ENCODE measurements around the gene USH1C. TPM values are rescaled to one million over a fixed set of nuclear protein-coding genes. Genes with fewer than 3 reads are reported as not detected.

The USH1C gene
- total RNA-seq, 1 experiment from 2014 or later: not detected

Other genes with a start within 250 kb of the USH1C start
- gene NCR3LG1, start 192.6 kb downstream of the USH1C start, total RNA-seq (2014; rRNA removed; shearing (Covaris generic)): 5.7 and 6.6 TPM in 2 replicates
- not detected in 2 replicates for gene KCNJ11, start 155.8 kb downstream of the USH1C start, total RNA-seq (2014; rRNA removed; shearing (Covaris generic))
- 0.32 TPM in 1 of 2 replicates, not detected in the other for gene ABCC8, start 67.6 kb downstream of the USH1C start, total RNA-seq (2014; rRNA removed; shearing (Covaris generic))
- gene OTOG, start 2.8 kb upstream of the USH1C start, total RNA-seq (2014; rRNA removed; shearing (Covaris generic)): not detected in 2 replicates
- gene MYOD1, start 175.2 kb upstream of the USH1C start, total RNA-seq (2014; rRNA removed; shearing (Covaris generic)): not detected in 2 replicates
- gene KCNC1, start 190.4 kb upstream of the USH1C start, total RNA-seq (2014; rRNA removed; shearing (Covaris generic)): 0.11 and 0.27 TPM in 2 replicates